HepG2 (cell line): ENCODE measurements around the gene LYZL2. TPM values are rescaled to one million over a fixed set of nuclear protein-coding genes. Genes with fewer than 3 reads are reported as not detected.

Source experiments
- HIC2 ChIP-seq: sonication (generic); formaldehyde crosslinking; IDR thresholded peaks from 2 replicates; pipeline ENCODE4 v1.9.0; 2022; ENCODE audit warnings: low read depth, missing genetic modification reagents
- HNRNPL ChIP-seq: fragments of 200-400 bp; formaldehyde crosslinking; IDR thresholded peaks from 2 replicates; pipeline ENCODE4 v1.6.1; 2017; ENCODE audit warnings: mild to moderate bottlenecking, low read depth, low read length
- JUNB ChIP-seq: sonication (generic); formaldehyde crosslinking; IDR thresholded peaks from 2 replicates; pipeline ENCODE4 v1.8.0; 2022; ENCODE audit warnings: missing genetic modification reagents, mild to moderate bottlenecking, borderline replicate concordance
- NFRKB ChIP-seq: fragments of 450-650 bp; IDR thresholded peaks from 2 replicates; pipeline ENCODE4 v1.6.1; 2017
- SSRP1 ChIP-seq: IDR thresholded peaks from 2 replicates; pipeline ENCODE4 v1.6.1; 2016; ENCODE audit warnings: control low read depth
- TCF7 ChIP-seq: sonication (generic); IDR thresholded peaks from 2 replicates; pipeline ENCODE4 v1.6.1; 2016; ENCODE audit warnings: antibody characterized with exemption, low read depth
- THAP8 ChIP-seq: sonication (generic); formaldehyde crosslinking; IDR thresholded peaks from 2 replicates; pipeline ENCODE4 v1.5.1; 2020; ENCODE audit warnings: missing genetic modification reagents, mild to moderate bottlenecking, borderline replicate concordance
- ZNF276 ChIP-seq: sonication (generic); formaldehyde crosslinking; IDR thresholded peaks from 2 replicates; pipeline ENCODE4 v1.4.0; 2020; ENCODE audit warnings: mild to moderate bottlenecking, low read depth, missing genetic modification reagents
- ZNF34 ChIP-seq: sonication (generic); formaldehyde crosslinking; IDR thresholded peaks from 2 replicates; pipeline ENCODE4 v1.4.0; 2020; ENCODE audit warnings: mild to moderate bottlenecking, missing genetic modification reagents, borderline replicate concordance
- ZNF407 ChIP-seq: sonication (generic); formaldehyde crosslinking; IDR thresholded peaks from one replicate; pipeline ENCODE4 v1.5.1; 2020; ENCODE audit warnings: mild to moderate bottlenecking, missing genetic modification reagents; ENCODE audit errors: not compliant biosample characterization
- ZNF687 ChIP-seq: sonication (generic); formaldehyde crosslinking; IDR thresholded peaks from 2 replicates; pipeline ENCODE4 v1.5.1; 2020; ENCODE audit warnings: mild to moderate bottlenecking, missing genetic modification reagents, moderate library complexity
- ZNF766 ChIP-seq: sonication (generic); formaldehyde crosslinking; IDR thresholded peaks from 2 replicates; pipeline ENCODE4 v1.5.0; 2020; ENCODE audit warnings: missing genetic modification reagents, borderline replicate concordance
- ZNF879 ChIP-seq: sonication (generic); formaldehyde crosslinking; IDR thresholded peaks from 2 replicates; pipeline ENCODE4 v1.8.1; 2023; ENCODE audit warnings: missing genetic modification reagents
- polyA plus RNA-seq, 8 experiments: library from polyadenylated mRNA; depleted of rRNA in 3 of 8; stranded (reverse) in 7 of 8; unstranded in 1 of 8; fragments of >200 nt; fragmentation: Illumina TruSeq in 4 of 8; extraction: Trizol in 4 of 8; gene quantifications; 2 replicates each; pipeline versions ENCODE4 v1.2.1 to v1.2.3, GENCODE V29; 2011 to 2016; ENCODE audit warnings: low read depth in 4 of 8, missing spikeins in 1 of 8, mixed read lengths in 1 of 8; ENCODE audit not compliant: insufficient read depth in 1 of 8
- total RNA-seq, 5 experiments: library from RNA; depleted of rRNA; stranded (reverse); fragments of >200 nt; fragmentation: Illumina TruSeq; extraction: Trizol; gene quantifications; 2 replicates each; pipeline ENCODE4 v1.2.3, GENCODE V29; 2016; ENCODE audit warnings: low read depth in 1 of 5

LYZL2 gene
- total and polyA plus RNA-seq, 2 of the 13 experiments (the other 11 are each of a cell fraction or from before 2014, with no cell fraction given): 0.20 to 0.63 TPM

- no peak for TF ChIP-seq ZNF407 (CRISPR knock-in tag)
- TF ChIP-seq JUNB: no peak
- TF ChIP-seq ZNF879 (CRISPR knock-in tag): no peak
- TF ChIP-seq SSRP1: no peak
- no peak for TF ChIP-seq THAP8
- no peak for TF ChIP-seq ZNF34 (CRISPR knock-in tag)
- TF ChIP-seq ZNF687: no peak
- no peak for TF ChIP-seq HIC2 (CRISPR knock-in tag)
- no peak for TF ChIP-seq NFRKB
- peak; percentile 87 for TF ChIP-seq TCF7
- no peak for TF ChIP-seq ZNF766 (CRISPR knock-in tag)
- TF ChIP-seq HNRNPL: no peak
- TF ChIP-seq ZNF276 (CRISPR knock-in tag): no peak
Measured at GRCh38 chr10:30603589-30603988, 26.0 kb downstream of the LYZL2 start (continued).
